Astrocyte (in vitro differentiated cells and primary cell): ENCODE measurements around the gene HIVEP2.

Experiments used
- EZH2 ChIP-seq: IDR thresholded peaks from 2 replicates; pipeline ENCODE4 v1.6.1; 2012; ENCODE audit warnings: mild to moderate bottlenecking, low read length, inconsistent platforms; ENCODE audit not compliant: insufficient read depth
- TF ChIP-seq, protein P1 (sequence below): IDR thresholded peaks from 2 replicates; pipeline ENCODE4 v1.5.1; 2011; ENCODE audit warnings: low read depth, mild to moderate bottlenecking, inconsistent platforms, low read length, moderate library complexity; ENCODE audit not compliant: insufficient read depth

- TF ChIP-seq, protein P1, sequence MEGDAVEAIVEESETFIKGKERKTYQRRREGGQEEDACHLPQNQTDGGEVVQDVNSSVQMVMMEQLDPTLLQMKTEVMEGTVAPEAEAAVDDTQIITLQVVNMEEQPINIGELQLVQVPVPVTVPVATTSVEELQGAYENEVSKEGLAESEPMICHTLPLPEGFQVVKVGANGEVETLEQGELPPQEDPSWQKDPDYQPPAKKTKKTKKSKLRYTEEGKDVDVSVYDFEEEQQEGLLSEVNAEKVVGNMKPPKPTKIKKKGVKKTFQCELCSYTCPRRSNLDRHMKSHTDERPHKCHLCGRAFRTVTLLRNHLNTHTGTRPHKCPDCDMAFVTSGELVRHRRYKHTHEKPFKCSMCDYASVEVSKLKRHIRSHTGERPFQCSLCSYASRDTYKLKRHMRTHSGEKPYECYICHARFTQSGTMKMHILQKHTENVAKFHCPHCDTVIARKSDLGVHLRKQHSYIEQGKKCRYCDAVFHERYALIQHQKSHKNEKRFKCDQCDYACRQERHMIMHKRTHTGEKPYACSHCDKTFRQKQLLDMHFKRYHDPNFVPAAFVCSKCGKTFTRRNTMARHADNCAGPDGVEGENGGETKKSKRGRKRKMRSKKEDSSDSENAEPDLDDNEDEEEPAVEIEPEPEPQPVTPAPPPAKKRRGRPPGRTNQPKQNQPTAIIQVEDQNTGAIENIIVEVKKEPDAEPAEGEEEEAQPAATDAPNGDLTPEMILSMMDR: no peak
- no peak for TF ChIP-seq EZH2
Observed at GRCh38 chr6:142856624-142857232, 88.2 kb downstream of the HIVEP2 start.
